OCI-LY1 (cell line): ENCODE measurements around the gene HECA.

ENCODE experiments used
- CTCF ChIP-seq: fragments of 200-600 bp; sonication (generic), shearing (Covaris generic); IDR thresholded peaks from 2 replicates; pipeline ENCODE4 v1.5.1; 2017; ENCODE audit warnings: mild to moderate bottlenecking, antibody characterized with exemption, low read length, moderate library complexity, mixed read lengths
- EZH2 ChIP-seq: fragments of 200-600 bp; sonication (generic), shearing (Covaris generic); IDR thresholded peaks from 2 replicates; pipeline ENCODE4 v1.8.0; 2017; ENCODE audit warnings: borderline replicate concordance, mixed run types, mild to moderate bottlenecking, antibody characterized with exemption, low read length, moderate library complexity, mixed read lengths

- no peak for TF ChIP-seq EZH2
- no peak for TF ChIP-seq CTCF
These were observed 84.9 kb downstream of the HECA start for GRCh38 chr6:139219746-139220145.
